NCI-H1930 (cell line): ENCODE measurements around the gene SOX13.

Source experiments
- DNase-seq, 2 experiments: peaks; one replicate each; lab custom pipeline; 2025; lab: John Stamatoyannopoulos, UW

SOX13 gene

GRCh38 chr1:204065174-204065985 is 7.5 kb upstream of the SOX13 start:
- no peak for DNase-seq

DNA sequence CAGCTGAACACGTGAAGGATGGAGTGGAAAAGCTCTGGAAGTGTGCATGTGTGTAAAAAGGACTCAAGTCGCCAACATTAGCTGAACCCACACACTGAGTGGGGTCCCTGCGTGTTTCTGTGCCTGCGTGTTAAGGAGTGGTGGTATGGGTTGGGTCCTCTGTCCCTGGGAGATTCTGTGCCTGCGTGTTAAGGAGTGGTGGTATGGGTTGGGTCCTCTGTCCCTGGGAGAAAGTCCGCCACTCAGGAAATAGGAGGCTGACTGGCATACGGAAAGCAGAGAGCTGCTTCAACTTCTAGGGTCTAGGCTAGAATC is 7.0 kb upstream of the SOX13 start:
- no peak for DNase-seq

DNA sequence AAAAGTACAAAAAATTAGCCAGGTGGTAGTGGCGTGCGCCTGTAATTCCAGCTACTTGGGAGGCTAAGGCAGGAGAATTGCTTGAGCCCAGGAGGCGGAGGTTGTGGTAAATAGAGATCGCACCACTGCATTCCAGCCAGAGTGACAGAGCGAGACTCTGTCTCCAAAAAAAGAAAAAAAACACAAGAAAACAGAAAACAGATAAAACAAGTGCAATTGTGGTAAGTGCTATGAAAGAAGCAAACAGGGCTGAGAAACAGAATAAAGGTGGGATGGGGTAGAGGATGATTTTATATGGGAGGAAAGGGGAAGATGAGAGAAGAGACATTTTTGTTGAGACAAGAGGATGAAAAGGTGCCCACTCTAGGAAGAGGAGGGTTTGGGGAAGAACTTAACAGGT is 5.0 kb upstream of the SOX13 start:
- DNase-seq: no peak

- DNase-seq: no peak
These were observed 3.0 kb upstream of the SOX13 start for GRCh38 chr1:204069887-204070286.

- DNase-seq: no peak
These were observed 2.0 kb upstream of the SOX13 start for GRCh38 chr1:204070895-204071294.

- DNase-seq: no peak
These were observed 940 bp downstream of the SOX13 start for GRCh38 chr1:204073837-204074273.

DNA sequence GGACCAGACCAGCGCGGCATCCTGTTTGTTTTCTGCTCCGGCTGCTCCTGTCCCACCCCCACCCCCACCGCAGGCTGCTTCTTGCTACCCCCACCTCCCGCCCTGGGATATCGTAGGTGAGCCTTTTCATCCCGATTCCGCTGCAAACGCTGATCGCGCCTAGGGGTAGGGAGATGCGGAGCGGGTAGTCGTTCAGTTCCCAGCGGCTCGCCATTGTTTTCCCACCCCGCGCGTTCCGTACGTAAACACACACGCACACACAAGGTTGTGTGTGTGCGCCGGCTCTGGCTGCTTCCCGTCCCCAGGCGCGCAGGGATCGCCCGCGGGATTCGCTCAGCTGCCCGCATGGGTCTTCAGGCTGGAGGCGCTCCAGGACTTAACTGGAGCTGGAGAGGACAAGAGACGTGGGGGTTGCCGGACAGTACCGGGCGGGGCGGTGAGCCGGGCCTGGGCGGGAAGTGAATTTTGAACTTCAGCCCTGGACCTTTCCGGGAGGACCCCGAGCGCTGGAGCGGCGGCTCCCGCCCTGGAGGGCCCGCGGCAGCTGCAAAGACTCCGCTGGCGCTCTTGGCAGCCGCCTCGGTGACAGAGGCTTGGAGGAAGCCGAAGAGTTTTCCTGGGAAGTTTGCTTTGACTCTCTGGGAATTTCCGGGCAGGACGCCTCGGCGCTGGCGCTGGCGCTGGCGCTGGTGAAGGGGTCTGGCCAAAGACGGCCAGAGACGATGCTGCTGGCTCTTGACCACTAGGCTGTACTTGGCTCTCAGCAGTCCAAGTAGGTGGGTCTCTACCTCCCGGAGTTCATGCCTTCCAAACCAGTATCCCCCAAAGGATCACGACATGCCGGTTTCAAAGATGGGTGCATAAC is 1.6 kb downstream of the SOX13 start:
- DNase-seq: no peak

DNA sequence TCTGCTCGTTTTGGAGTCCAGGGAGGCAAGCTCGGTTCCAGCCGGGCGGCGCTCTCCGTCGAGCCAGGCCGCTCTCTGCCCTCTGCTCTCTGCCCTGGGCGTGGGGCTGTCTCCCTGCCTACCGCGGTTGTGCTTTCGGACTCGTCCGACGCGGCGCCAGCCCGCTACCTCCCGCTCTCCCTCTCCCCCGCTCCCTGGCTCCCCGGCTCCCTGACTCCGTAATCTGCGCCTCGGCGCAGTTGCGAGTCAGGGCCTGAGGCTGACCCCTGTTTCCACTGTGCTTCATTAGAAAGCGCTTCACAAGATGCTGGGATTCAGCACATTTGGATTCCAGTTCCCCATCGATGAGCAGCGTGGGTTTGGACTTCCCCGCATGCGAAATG is 2.2 kb downstream of the SOX13 start:
- DNase-seq: no peak

- DNase-seq: no peak
These were observed 3.3 kb downstream of the SOX13 start for GRCh38 chr1:204075890-204076846.

DNA sequence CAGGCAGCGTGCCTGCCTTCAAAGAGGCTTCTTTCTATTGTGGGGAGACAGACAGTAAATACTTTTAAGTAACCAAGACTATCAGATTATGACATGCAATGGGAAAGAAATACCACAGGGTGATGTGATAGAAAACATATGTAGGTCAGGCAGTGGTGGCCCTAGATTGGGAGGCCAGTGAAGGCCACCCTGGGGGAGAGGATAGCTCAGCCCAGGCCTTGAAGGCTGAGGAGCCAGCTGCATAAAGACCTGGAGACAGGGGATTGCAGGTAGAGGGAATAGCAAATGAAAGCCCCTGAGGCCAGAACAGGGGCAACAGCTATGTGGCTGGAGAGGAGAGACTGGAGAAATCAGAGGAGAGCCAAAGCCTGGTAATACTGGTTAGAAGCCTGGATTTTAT is 4.0 kb downstream of the SOX13 start:
- no peak for DNase-seq

GRCh38 chr1:204077979-204078696 is 5.2 kb downstream of the SOX13 start:
- DNase-seq: no peak

DNA sequence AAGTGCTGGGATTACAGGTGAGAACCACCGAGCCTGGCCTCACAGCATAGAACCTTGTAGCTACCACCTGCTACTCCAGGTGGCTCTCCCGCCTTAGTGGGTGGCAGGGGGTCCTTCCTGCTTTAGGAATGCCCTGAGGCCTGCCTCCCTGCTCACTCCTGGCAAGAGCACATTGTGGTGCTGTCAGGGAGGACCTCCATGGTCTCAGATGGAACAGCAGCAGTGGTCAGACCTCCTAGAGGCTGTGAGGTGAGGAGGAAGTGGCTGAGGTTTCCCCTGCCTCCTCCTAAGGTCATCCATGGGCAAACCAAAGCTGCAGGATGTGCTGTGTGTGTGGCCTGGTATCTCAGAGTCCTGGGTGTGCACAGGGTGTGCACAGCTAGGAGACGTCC is 6.7 kb downstream of the SOX13 start:
- DNase-seq: no peak

DNA sequence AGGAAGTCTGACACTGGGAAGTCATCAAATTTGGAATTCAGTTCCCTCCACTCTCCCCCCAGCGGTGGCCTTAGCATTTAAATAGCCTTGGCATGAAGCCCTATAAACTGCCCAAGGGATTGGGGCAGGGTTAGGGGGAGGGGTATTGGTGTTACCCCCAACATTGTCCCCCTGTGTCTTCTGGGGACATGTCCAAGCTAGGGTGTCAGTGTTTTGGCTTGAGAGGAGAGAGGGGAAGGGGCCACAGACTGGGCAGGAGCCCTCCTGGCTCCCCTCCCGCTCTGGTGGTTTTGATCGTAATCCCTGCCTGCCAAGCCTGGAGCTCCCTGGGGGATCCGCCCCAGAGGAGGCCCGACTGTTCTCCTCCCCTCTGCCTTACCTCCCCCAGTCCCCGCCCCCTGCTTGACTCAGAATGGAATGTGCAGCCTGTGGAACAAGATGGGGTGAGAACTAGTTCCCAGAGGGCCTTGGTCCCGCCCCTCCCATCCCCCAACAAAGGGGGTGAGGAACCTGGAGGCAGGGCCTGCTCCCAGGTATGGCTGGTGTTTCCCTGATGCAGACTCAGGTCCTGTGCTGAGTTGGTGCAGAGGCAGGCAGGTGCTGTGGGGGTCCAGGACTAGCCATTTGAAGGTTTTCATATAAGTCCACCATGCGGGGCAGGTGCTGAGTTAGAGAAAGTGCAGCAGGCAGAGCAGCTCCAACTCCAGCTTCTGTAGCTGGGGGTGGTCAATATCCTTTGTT is 7.4 kb downstream of the SOX13 start:
- DNase-seq: no peak

GRCh38 chr1:204081164-204081790 is 8.4 kb downstream of the SOX13 start:
- DNase-seq: no peak

DNA sequence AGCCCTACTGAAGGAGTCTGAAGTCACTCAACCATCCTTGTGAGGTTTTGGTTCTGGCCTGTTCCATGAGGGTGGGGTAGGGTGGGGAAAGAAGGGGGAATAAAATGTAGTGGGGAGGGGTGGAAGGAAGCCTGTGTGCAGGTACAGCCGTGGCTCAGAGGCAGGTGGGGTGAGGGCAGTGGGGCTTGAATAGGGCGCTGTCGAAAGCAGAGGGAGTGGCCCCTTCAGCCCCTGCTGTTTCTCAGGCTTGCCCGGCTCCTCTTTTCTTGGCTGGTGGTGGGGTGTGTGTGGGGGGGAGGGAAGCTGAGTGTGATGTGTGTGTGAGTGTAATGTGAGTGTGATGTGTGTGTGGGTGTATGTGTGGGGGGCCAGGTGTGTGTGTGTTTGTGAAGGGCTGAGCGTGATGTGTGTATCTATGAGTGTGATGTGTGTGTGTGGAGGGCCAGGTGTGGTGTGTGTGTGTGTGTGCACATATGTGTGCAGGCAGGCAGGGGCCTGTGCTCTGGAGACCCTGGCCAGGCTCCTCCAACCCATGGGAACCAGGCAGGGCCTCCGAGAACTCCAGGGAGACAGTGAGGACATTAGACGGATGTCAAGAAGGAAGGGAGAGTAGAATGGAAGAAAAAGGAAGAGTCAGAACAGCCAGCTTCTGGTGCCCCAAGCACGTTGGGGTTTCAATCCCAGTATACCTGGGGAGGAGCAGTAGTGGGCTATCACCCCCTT is 9.0 kb downstream of the SOX13 start:
- no peak for DNase-seq

GRCh38 chr1:204083491-204083890 is 10.6 kb downstream of the SOX13 start:
- DNase-seq: no peak

- peak; percentile 45 to 55 for DNase-seq
These were observed 11.4 kb downstream of the SOX13 start for GRCh38 chr1:204084247-204084772.

DNA sequence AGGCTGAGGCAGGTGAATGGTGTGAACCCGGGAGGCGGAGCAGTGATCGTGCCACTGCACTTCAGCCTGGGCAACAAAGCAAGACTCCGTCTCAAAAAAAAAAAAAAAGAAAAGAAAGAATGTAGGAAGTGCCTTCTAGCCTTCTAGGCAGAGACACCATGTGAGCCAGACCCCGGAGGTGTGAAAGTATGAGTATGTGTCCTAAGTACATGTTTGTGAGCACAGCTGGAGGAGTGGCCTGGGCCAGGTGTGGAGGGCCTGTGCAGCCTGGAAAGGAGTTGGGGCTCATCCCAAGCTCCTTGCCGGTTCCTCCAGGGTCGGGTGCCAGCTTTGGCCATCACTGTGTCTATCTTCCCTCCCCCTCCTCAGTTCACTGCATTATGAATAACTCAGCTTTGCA is 13.0 kb downstream of the SOX13 start:
- no peak for DNase-seq

- no peak for DNase-seq
These were observed 14.4 kb downstream of the SOX13 start for GRCh38 chr1:204087181-204087892.
